ENCODE results near the gene WNT9B.
A peak's percentile ranks its signal among the peaks of the same experiment; 100 is the strongest.
"Not testable (repeated sequence)": the region's sequence is repeated elsewhere in the genome, so short reads cannot be mapped to it uniquely, and the experiment has no call there.

WNT9B gene

DNA sequence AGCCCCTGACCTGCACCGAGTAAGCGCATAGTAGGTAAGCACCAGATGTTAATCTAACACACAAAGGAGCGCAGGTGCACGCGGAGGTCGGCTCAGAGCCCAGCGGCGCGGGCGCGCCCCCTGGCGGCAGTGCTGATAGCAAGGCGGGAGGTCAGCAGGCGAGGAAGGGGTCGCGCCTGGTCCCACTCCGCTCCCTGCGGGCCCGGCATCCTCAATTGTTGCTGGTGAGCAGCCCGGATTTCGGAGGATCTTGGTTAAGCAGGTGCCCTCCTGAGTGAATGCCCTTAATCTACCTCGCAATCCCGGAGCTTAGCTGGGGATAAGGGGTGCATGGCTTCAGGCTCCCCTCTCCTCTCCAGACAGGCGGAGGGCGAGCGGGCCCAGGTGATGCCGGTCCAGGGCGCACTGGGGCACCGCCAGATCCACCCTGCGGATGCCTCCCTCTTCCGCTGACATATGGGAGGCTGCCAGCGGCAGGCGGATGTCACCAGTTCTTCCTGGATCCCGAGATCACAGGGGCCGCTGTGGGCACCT is 28.9 kb upstream of the WNT9B start:
- peak; percentile 75 for DNase-seq

DNA sequence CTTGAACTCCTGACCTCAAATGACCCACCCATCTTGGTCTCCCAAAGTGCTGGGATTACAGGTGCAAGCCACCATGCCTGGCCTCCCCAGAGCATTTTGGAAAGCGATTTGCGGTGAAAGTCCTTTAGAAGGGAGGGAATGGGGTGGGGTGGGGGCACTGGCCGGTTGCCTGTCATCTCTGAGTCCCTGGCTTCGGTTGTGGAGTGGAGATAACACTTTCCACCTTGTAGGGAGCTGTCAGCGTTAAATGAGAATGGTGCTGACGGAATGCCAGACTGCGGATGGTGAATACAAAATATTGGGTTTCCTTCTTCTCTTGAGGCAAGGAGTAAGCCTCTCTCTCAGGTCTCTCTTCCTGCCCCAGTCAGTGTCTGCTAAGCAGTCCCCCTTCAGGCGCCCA is 27.7 kb upstream of the WNT9B start:
- DNase-seq = no peak

DNA sequence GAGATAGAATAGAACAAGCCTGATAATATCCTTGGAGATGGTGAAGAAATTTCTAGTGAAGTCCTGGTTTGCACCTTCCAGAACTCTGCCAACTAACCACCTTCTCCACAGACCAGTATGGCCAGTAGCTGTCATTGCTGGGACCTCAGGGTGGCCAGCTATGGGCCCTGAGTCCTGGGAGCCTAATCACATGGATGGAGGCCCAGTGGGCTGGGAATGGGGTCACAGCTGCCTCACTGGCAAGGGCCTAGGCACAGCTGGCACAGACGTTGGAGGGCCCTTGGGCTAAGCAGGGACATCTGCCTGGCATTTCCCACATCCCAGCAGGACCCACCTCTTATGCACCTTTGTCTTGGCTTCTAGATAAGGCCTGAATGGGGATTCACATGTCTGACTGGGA is 25.3 kb upstream of the WNT9B start:
- no peak for DNase-seq

DNA sequence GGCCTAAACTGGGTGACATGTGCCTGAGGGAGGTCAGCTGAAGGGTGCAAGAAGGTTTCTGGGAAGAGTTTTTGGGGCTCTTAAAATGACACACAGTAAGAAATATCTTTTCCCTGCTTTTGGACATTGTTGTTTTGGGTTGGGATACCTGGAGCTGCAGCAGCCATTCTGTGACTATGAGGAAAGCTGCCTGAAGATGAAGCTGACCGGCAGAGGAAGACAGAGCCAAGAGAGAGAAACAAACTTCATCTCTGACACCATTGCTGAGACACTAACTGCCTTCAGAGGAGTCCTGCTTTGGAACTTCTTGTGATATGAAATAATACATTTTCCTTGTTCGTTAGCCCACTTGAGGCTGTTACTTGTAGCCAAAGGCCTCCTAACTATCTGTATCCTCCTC is 24.1 kb upstream of the WNT9B start:
- DNase-seq = no peak

DNA sequence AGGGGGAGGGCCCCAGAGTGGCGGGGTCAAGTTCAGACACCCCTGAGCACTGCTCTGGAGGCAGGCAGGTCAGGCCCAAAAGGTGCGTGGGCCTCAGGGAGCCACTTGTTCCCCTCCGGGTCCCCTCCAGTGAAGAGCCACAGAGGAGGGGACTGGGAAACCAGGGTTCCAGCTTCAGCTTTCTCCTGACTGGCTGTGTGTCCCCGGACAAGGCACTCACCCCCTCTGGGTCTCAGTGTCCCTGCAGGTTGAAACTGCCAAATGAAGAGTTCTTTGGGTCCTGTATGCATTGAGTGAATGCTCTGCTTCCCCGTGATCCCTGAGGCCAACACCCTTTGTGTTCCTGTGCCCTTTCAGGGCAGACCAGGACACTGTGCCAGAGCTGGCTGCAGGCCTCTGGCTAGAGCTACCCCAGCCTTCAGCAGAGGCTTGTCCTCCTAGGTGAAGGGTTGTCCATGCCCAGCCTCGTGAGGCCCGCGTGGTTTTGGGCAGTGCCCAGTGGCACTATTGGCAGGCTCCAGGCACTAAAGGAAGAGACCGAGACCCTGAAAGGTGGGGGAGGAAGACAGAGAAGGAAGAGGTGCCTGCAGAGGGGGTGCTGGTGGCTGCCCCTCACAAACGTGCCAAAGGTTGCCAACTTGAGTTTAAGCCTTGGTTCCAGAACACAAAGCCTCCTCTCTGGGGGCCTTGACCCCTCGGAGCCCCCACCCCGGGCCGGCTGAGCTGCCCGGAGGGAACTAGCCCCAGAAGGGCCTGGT is 19.6 kb upstream of the WNT9B start:
- no peak for DNase-seq

DNA sequence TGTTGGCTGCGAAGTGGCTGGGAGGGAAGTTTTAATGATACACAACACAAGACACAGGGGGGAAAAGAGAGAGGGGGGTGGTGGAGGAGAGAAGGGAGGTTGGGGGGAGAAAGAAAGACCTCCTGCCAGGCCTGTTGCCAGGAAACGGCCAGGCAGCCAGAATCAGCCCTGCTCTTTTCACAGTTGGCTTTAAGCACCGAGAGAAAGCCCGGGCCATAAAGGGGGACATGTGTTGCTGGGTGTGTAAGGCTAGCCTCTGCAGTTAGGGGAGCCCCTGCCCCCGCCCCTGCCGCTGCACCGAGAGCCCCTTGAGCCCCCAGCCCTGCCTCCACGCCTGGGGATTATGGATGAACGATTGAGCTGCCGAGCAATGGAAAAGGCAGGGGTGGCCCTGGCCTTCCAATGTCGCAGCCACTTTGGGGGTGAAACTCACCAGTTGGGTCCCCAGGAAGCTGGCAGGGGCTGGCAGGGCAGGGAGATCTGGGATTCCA is 19.0 kb upstream of the WNT9B start:
- no peak for DNase-seq

DNA sequence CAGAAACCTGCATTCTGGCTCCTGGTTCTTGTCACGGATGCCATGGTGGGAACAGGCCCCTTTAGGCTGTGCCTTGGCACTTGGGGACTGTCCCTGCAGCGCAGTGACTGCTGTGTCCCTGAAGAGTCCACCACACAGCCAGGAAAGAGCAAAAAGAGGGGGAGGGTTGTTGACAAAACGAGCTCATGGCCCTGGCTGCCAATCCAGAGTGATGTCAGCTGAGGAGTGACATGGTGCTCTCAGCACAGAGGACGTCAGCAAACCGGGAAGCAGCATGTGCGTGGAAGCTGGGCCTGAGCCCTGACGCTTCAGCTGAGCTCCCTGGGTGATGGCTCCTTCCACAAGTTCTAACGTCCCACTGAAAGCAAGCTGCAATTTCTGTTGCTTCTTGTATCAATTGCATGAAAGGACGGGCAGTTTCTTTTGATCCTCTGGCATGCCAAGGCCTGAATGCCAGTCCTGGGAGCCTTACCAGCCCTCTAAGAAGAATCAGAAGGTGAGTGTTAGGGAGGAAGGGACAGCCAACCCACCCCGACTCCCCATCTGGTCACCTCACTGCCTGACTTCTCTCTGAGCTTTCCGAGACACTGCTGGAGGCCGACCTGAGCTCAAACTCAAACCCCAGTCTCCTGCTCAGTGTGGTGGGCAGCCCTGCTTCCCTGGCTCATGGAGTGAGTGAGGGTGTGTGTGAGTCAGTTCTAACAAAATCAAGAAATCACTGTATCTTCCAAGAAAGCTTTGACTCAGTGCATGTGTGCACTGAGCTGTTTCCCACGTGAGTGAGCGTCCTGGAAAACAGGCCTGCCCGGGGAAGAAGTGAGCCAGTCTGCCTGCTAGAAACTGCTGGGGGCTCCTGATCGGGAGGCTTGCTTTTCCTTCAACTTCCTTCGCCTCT is 18.2 kb upstream of the WNT9B start:
- no peak for DNase-seq

DNA sequence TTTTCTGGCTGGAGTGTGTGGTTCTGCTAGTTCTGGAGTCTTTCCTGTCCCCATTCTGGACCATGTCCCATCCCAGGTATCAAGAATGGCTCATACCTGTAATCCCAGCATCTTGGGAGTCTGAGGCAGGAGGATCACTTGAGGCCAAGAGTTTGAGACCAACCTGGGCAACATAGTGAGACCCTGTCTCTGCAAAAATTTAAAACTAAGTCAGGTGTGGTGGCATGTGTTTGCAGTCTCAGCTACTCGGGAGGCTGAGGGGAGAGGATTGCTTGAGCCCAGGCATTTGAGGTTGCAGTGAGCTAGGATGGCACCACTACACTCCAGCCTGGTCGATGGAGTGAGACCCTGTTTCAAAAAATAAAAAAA is 17.6 kb upstream of the WNT9B start:
- no peak for DNase-seq

DNA sequence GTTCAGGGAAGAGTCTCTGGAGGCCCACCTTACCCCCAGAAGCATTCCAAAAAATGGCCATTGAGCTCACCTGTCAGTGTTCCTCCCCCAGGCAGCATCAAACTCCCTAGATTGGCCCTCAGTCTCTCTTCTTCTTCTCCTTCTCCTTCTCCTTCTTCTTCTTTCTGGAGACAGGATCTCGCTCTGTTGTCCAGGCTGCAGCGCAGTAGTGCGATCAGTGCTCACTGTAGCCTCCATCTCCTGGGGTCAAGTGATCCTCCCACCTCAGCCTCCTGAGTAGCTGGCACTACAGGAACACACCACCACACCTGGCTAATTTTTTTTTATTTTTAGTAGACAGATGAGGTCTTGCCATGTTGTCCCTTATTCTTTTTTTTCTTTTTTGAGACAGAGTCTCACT is 16.5 kb upstream of the WNT9B start:
- DNase-seq = no peak

DNA sequence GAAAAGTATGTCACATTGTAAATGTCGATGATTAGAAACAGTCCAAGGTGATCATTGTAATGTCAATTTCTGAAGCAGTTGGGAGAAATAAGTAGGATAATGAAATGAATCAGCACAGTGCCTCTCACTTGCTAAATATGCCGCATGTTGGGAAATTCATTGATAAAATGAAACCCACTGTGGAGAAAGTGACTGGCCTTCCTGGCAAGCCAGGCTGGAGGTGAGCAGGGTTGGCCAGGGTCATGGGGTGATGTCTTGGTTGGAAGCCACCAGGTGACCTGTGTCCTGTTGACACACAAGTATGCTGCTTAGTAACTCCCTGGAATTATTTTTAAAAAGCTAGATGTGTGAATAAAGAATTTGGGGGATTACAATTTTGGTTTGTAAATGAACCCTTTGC is 14.9 kb upstream of the WNT9B start:
- no peak for DNase-seq

DNA sequence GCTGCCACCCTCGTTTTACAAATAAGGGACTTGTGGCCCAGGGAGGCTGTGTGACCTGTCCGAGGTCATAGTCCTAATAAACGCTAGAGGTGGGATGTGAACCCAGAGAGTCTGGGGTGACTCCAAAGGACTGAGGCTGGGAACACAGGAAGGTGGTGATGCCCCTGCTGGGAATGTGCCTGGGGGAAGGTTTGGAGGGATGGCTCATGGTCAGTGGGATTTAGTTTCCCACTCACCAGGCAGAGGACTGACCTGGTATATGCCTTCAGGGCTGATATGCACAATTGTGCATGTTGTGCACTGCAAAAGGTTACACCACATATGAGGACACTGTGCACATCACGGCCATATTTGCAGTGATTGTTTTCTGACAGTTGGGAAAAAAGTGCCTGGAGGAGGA is 13.9 kb upstream of the WNT9B start:
- DNase-seq = no peak

DNA sequence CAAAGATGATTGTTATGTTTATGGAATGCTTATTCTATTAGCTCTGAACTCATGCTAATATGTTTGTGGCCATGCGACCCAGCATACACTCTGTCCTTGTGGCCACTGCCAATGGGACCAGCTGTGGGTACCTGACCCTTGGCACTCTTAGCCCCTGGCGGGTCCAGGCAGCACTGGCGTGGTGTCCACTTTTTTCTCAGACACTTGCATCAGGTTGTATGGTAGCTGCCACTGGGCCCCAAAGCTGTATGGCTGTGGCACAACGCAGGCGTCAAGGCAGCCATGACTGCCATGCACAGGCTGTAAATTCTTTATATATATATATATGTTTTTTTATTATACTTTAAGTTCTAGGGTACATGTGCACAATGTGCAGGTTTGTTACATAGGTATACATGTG is 12.2 kb upstream of the WNT9B start:
- DNase-seq = no peak

DNA sequence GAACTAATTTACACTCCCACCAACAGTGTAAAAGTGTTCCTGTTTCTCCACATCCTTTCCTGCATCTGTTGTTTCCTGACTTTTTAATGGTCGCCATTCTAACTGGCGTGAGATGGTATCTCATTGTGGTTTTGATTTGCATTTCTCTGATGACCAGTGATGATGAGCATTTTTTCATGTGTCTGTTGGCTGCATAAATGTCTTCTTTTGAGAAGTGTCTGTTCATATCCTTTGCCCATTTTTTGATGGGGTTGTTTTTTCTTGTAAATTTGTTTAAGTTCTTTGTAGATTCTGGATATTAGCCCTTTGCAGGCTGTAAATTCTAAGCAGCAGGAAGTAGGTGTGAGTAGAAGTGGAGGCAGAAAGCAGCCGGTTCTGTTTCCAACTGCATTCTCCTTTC is 10.8 kb upstream of the WNT9B start:
- DNase-seq = not testable (repeated sequence)

DNA sequence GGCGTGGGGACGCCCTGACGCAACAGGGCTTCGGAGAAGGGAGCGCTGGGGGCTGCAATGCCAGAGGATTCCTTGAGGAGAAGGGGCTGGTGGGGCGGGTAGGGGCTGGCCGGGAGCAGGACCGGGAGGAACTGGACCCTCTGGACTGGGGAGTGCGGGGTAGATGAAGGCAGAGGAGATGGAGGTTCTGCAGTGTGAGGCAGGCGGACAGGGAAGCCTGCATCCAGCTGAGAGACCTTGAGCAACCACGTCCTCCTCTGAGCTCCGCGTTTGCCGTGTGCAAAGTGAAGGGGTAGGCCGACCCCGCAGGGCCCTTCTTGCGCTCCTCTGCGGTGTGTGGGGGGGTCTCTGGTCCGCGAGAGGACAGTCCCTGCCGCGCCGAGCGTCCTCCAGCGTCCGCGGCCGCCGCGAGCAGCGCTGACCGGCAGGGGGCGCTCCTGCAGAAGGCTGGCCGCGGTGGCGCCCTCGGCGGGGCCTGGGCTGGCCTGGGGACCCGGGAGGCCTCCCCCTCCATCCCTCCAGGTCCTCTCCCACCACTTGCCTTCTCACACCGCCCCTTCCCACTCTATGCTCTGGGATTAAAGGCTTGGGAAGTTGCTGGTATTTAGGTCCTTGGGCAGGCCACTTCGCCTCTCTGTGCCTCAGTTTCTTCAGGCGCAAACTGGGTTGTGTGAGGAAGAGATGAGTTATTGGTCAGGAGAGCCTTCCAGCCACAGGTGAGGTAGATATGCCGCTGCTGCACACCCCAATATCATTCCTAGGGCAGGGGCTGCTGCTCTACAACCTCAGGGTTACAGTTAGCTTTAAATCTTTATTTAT is 9.6 kb upstream of the WNT9B start:
- peak; percentile 63 for DNase-seq

DNA sequence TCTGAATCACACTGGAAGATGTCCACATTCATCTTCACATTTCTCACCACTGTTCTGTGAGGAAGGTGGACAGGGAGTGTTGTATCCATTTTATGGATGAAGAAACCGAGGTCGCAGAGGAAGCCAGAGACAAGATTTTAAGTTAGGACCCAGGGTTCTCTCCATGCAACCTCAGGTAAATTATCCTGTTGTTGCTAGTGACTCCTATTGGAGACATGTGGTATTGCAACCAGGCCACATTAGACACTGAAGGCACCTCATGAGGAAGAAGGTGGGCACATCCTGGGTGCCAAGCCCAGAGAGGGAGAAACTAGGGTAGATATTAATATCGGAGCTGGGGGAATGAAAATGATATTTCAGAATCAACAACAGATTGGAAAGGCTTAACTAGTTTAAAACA is 8.5 kb upstream of the WNT9B start:
- no peak for DNase-seq

DNA sequence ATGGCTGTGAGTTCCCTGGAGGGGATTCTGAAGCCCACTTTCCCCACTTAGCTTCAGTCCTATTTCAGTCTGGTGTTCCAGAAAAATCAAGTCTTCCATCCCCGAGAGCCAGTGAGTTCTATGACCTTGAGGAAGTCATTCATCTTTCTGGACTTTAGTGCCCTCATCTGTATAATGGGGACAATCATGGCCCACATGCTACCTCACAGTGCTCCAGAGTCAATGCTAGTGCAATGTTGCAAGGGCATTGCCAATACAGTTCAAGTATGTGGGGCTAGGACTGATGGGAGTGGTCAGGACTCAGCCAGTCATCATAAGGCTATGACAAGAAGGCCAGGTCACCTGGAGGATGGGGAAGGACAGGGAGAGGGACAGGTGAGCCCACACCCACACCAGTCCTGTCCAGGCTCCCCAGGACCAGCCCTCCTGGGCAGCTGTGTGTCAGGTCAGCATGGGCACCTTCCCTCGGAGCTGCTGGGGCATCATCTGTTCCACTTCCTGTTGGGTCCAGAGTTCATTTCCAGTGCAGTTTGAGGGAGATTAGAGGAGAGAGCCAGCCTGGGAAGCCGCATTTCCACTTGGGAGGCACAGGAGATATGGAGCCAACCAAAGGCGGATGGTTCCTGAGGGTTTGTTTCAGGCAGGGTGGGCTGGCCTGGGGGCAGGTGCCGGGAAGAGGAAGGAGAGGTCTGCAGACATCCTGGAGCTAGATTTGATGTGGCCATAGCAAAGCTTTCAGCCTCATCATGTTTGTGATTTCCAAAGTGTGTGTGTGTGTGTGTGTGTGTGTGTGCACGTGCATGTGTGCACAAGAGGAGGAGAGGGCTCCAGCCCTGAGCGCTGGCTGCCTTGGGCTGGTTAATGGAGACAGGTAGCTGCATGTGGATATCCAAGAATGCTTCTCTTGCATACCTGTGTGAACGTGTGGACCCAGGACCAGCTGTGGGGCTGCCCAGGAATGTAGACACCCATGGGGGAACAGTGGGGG is 3.9 kb upstream of the WNT9B start:
- DNase-seq = no peak

DNA sequence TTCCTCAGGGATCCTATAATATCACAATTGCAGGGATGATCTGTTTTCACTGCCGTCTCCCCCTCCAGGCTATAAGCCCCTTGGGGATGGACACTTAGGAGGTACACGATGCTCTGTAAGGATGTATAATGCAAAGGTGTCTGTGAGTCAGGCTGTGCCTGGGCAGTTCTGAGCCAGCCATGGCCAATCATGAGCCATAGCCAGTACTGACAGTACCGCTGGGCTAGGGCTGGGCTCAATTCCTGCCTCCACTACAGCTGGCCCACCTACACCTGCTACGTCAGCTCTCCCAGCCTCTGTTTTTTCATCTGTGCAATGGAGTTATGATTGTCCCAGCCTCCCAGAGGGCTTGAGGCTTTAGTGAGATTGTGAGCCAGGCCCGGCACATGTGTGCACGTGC is 2.8 kb upstream of the WNT9B start:
- no peak for DNase-seq

DNA sequence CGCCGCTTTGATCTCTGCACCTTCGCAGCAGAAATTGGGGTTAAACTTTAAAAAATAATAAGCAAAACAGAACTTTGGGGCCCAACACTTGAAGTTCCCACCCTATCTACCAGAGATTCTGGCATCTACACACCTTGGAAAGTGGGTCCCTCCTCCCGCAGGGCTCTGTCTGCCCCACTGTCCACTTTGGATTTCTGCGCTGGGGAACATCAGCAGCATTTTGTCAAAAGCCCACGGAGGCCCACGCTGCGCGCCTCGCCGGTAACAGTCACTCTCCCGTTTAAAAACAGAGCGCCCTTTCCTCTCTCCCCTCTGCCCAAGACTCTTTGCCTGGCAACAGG is 725 bp upstream of the WNT9B start:
- no peak for DNase-seq

DNA sequence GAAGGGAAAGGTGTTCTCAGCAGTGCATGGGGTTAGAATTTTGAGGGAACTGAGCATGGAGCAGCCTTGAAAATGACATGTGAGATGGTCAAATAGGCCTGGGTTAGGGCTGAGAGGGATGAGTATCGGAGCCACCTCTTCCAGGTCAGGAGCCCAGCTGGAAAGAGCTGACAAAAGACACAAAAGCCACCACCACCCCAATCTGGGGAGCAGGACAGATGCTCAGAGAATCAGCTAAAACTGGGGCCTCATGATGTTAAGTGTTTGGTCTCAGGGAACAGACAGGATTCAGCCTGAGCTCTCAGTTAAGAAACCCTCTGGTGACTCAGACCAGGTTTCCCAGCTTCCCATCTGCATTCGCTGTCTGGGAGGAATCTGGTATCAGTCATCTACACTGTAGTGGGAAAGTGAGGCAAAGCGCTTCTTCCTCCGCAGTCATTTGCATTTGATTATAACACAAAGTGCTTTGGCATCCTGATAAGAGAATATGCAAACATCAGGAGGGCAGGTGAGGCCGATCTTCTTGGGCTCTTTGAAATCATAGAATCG is 2.6 kb downstream of the WNT9B start:
- no peak for DNase-seq

DNA sequence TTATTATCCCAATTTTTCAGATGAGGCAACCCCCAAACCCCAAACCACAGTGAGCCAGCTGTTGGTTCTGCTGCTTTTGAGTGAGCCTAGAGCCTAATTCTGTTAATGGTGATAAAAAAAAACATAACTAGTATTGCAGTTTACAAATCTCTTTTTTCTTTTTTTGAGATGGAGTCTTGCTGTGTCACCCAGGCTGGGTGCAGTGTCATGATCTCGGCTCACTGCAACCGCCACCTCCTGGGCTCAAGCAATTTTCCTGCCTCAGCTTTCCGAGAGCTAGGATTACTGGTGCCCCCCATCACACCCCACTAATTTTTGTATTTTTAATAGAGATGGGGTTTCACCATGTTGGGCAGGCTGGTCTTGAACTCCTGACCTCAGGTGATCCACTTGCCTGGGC is 3.1 kb downstream of the WNT9B start:
- no peak for DNase-seq

DNA sequence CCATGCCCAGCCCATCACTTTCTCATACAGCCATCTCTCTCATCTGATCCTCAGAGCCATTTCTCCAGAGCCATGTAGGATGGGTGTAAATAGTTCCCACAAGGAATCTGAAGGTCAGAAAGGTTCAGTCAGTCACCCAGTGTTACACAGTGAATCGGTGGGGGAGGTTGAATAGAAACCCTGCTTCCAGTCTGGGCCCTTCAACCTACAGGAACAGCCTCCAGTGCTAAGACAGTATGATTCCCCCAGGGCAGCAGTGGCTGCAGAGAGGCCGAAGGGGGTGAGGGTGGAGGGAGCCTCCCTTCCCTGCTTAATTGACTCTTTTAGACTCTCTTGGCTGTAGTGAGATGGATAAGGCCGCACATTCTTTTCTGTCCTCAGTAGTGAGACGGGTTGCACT is 3.6 kb downstream of the WNT9B start:
- DNase-seq = no peak

DNA sequence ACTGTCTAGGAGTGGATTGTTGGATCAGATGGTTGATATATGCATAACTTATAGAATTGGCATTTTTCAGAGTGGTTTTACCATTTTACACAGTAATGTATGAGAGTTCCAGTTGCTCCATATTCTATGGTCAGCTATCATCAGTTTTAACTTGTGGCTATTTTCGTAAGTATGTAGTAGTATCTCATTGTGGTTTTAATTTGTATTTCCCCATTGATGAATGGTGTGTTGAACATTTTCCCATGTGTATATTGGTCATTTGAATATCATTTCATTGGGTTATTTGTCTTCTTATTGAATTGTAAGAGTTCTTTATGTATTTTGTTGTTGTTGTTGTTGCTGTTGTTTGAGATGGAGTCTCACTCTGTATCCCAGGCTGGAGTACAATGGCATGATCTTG is 6.2 kb downstream of the WNT9B start:
- no peak for DNase-seq
